GM13977 (cell line): ENCODE measurements around the gene PRKCB.
A peak's percentile ranks its signal among the peaks of the same experiment; 100 is the strongest.

Experiments used
- DNase-seq: peaks from one replicate; pipeline ENCODE4 v3.0.0; 2012; ENCODE audit warnings: low spot score
- in situ Hi-C: fragments of 300-500 bp; cut with MboI; formaldehyde crosslinking; loops from one replicate; pipeline ENCODE4 v1.12.0; 2022; ENCODE audit warnings: low sequenced_read_pairs, low pct_unique_long_range_greater_than_20kb, mixed read lengths, inconsistent platforms; ENCODE audit not compliant: unreplicated experiment
- TF ChIP-seq, protein P1 (sequence below): IDR thresholded peaks from 2 replicates; pipeline ENCODE4 v1.5.1; 2012; ENCODE audit warnings: mild to moderate bottlenecking, control low read depth; ENCODE audit not compliant: insufficient read depth; ENCODE audit errors: extremely low read depth, missing control alignments

The PRKCB gene

DNA sequence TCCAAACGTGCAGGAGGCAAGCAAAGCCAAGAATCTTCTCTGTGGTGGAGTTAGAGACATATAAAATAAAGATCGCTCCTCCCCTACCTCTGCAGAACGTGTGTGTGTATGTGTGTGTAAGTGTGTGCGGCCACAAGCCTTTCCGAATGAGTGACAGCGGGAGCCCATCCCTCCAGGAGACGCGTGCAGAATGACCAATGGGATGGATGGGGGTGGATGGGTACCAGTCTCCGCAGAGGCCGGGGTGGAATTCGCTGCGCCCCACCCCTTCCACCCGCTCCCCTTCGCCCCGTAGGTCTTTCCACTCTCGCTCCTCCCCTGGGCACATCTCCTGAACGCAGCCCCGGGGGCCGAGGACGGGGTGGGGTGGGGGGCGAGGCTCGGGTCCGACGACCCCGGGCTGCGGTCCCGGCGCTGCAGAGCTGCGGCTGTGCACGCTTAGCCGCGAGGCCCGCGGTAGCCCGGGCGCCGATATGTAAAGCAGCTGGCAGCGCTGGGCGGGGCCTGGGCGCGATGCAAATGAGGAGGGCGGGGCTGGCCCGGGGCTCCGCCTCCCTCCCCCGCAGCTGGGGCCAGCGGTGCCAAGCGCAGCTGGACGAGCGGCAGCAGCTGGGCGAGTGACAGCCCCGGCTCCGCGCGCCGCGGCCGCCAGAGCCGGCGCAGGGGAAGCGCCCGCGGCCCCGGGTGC lies at the start of gene PRKCB:
Gene PRKCB (plus strand): TSS at position 594 of the 688 bp plus-strand sequence.
- DNase-seq, result peak; percentile 97
- TF ChIP-seq, protein P1, sequence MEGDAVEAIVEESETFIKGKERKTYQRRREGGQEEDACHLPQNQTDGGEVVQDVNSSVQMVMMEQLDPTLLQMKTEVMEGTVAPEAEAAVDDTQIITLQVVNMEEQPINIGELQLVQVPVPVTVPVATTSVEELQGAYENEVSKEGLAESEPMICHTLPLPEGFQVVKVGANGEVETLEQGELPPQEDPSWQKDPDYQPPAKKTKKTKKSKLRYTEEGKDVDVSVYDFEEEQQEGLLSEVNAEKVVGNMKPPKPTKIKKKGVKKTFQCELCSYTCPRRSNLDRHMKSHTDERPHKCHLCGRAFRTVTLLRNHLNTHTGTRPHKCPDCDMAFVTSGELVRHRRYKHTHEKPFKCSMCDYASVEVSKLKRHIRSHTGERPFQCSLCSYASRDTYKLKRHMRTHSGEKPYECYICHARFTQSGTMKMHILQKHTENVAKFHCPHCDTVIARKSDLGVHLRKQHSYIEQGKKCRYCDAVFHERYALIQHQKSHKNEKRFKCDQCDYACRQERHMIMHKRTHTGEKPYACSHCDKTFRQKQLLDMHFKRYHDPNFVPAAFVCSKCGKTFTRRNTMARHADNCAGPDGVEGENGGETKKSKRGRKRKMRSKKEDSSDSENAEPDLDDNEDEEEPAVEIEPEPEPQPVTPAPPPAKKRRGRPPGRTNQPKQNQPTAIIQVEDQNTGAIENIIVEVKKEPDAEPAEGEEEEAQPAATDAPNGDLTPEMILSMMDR, result no peak
- in situ Hi-C loops, result no loop called here

- in situ Hi-C loops, result no loop called here
- TF ChIP-seq, protein P1, result no peak
- DNase-seq, result no peak
Measured at GRCh38 chr16:23786964-23787561, 48.7 kb upstream of the PRKCB start.

DNA sequence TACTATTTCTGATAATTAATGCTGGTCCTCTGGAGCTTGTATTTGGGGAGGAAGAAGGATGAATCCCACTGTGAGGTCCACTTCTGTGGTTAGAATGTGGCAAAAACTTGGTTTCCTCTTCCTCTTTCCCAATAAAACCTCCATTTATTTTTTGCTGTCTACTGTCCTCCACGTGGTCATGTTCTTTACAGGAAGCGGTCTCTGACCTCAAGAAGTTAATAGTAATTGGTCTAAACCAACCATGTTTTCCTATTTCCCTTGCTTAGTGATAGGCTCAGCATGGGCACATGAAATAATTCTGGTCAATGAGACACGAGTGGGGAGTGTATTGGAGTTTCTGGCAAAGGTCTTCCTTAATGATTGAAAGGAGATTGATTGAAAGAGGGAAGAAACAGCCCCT lies 47.1 kb upstream of the PRKCB start:
- in situ Hi-C loops, result no loop called here
- TF ChIP-seq, protein P1, result no peak
- no peak for DNase-seq

DNA sequence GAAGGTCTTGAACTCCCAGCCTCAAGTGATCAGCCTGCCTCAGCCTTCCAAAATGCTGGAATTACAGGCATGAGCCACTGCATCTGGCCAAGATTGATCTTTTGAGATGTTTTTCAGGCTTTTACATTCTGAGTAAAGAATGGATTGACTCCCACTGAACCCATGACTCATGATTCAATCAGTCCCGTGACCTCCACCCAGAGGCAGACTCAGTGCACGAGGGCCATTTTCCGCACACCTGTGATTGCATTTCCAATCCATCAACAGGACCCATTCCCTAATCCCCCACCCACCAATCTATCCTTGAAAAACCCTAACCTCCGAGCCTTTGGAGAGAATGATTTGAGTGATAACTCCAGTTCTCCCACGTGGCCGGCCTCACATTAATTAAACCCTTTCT lies 40.4 kb upstream of the PRKCB start:
- TF ChIP-seq, protein P1, result no peak
- in situ Hi-C loops, result no loop called here
- no peak for DNase-seq

DNA sequence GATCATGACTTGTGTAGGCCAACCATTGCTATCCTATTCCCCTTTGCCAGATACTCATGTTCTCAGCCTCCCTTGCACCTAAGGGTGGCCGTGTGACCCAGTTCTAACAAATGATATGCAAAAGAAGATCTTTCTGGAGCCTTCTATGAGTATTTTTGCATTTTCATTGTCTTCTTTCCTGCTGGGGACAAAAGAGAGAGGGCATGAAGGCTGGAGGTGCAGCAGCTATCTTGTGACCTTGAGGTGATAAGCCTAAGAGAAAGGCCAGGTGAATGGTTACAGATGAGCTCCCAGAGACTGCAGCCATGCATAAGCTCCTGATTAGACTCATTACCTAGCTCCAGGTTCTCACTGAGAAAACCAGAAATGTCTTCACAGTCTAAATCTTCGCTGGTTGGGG lies 38.8 kb upstream of the PRKCB start:
- TF ChIP-seq, protein P1, result no peak
- no peak for DNase-seq
- in situ Hi-C loops, result no loop called here

- in situ Hi-C loops, result loop anchor here (10.0 kb wide), 1 partner anchor 213 kb away; no protein-coding TSS in a partner anchor
- peak; percentile 62 for DNase-seq
- TF ChIP-seq, protein P1, result peak; percentile 92
Measured at GRCh38 chr16:23801378-23801777, 34.4 kb upstream of the PRKCB start.
